GM23338 (cell line): ENCODE data around the gene LIN54. TPM values are rescaled to one million over a fixed set of nuclear protein-coding genes. Genes with fewer than 3 reads are reported as not detected.
"Not testable (repeated sequence)": the region's sequence is repeated elsewhere in the genome, so short reads cannot be mapped to it uniquely, and the experiment has no call there.

Experiments used
- ATAC-seq: fragments of 200-7000 bp; cut with Tn5 transposase; 3 replicates; pipeline ENCODE4 v1.9.1; 2020
- DNase-seq: peaks from one replicate; pipeline ENCODE4 v3.0.0-alpha.2; 2015; ENCODE audit warnings: low spot score
- H2AFZ ChIP-seq: fragments of 200-600 bp; sonication (generic); 2 replicates; pipeline ENCODE4 v1.8.0; 2016; ENCODE audit warnings: antibody characterized with exemption, mild to moderate bottlenecking, moderate library complexity
- H3F3A ChIP-seq: fragments of 200-600 bp; sonication (generic); replicated peaks from 2 replicates; pipeline ENCODE4 v1.8.0; 2017; ENCODE audit warnings: antibody characterized with exemption, mixed run types, low read depth
- H3K27ac ChIP-seq: fragments of 200-600 bp; sonication (generic); 2 replicates; pipeline ENCODE4 v1.6.1; 2016; ENCODE audit warnings: low read depth
- H3K27me3 ChIP-seq: fragments of 200-600 bp; sonication (generic); 2 replicates; pipeline ENCODE4 v1.8.0; 2016; ENCODE audit warnings: mild to moderate bottlenecking, mixed run types, moderate library complexity; ENCODE audit not compliant: insufficient read depth
- H3K36me3 ChIP-seq: fragments of 200-600 bp; sonication (generic); 2 replicates; pipeline ENCODE4 v1.8.0; 2016; ENCODE audit warnings: mild to moderate bottlenecking; ENCODE audit not compliant: insufficient read depth
- H3K4me1 ChIP-seq: fragments of 200-600 bp; sonication (generic); 2 replicates; pipeline ENCODE4 v1.8.0; 2016; ENCODE audit warnings: mild to moderate bottlenecking, moderate library complexity; ENCODE audit not compliant: insufficient read depth
- H3K4me2 ChIP-seq: fragments of 200-600 bp; sonication (generic); 2 replicates; pipeline ENCODE4 v1.7.1; 2017; ENCODE audit warnings: mixed run types
- H3K4me3 ChIP-seq: fragments of 200-600 bp; sonication (generic); 2 replicates; pipeline ENCODE4 v1.6.1; 2016; ENCODE audit warnings: mixed run types
- H3K79me2 ChIP-seq: fragments of 200-600 bp; sonication (generic); replicated peaks from 2 replicates; pipeline ENCODE4 v1.8.0; 2017; ENCODE audit warnings: mild to moderate bottlenecking; ENCODE audit not compliant: insufficient read depth
- H3K9me2 ChIP-seq: fragments of 200-600 bp; sonication (generic); 2 replicates; pipeline ENCODE4 v1.8.0; 2017; ENCODE audit not compliant: insufficient read depth
- H4K20me1 ChIP-seq: fragments of 200-600 bp; sonication (generic); replicated peaks from 2 replicates; pipeline ENCODE4 v1.8.0; 2017; ENCODE audit warnings: mild to moderate bottlenecking; ENCODE audit not compliant: insufficient read depth
- H3K27ac Mint-ChIP-seq: 2 replicates; pipeline ENCODE4 v1.8.0; 2020; ENCODE audit warnings: inconsistent platforms, mild to moderate bottlenecking, moderate library complexity, mixed read lengths
- H3K27me3 Mint-ChIP-seq: 3 replicates; pipeline ENCODE4 v1.8.0; 2022; ENCODE audit warnings: low read depth, mild to moderate bottlenecking, moderate library complexity, mixed read lengths, inconsistent platforms; ENCODE audit not compliant: insufficient read depth, poor library complexity
- H3K36me3 Mint-ChIP-seq: 3 replicates; pipeline ENCODE4 v1.8.0; 2021; ENCODE audit warnings: low read depth, mild to moderate bottlenecking, inconsistent platforms, moderate library complexity, mixed read lengths
- H3K4me1 Mint-ChIP-seq: 3 replicates; pipeline ENCODE4 v1.8.0; 2020; ENCODE audit warnings: mild to moderate bottlenecking, inconsistent platforms, mixed read lengths
- H3K4me3 Mint-ChIP-seq: 3 replicates; pipeline ENCODE4 v1.8.0; 2021; ENCODE audit warnings: moderate library complexity, mild to moderate bottlenecking, inconsistent platforms, mixed read lengths
- H3K9me3 Mint-ChIP-seq: 3 replicates; pipeline ENCODE4 v1.8.0; 2020; ENCODE audit warnings: moderate library complexity, mild to moderate bottlenecking, inconsistent platforms, mixed read lengths
- CREB1 ChIP-seq: fragments of 250-450 bp; sonication (Bioruptor Pico); IDR thresholded peaks from 2 replicates; pipeline ENCODE4 v1.5.0; 2020; ENCODE audit warnings: low read depth, mild to moderate bottlenecking, moderate library complexity
- EZH2 ChIP-seq: fragments of 200-600 bp; sonication (generic); IDR thresholded peaks from one replicate; pipeline ENCODE4 v1.8.0; 2017; ENCODE audit warnings: antibody characterized with exemption, mild to moderate bottlenecking, low read depth; ENCODE audit not compliant: unreplicated experiment
- STAT1 ChIP-seq: IDR thresholded peaks from one replicate; pipeline ENCODE4 v1.6.1; 2016; ENCODE audit warnings: antibody characterized with exemption; ENCODE audit not compliant: unreplicated experiment
- long read RNA-seq: library from polyadenylated mRNA; unstranded; transcript quantifications from one replicate; pipeline ENCODE4 v2.0.0, GENCODE V29; 2020; ENCODE audit not compliant: unreplicated experiment
- polyA plus RNA-seq: library from polyadenylated mRNA; unstranded; fragments of >200 nt; fragmentation: Nextera tagmentation; extraction: Ambion mirVana; gene quantifications from 2 replicates; pipeline ENCODE4 v1.2.1, GENCODE V29; 2016
- total RNA-seq: library from RNA; depleted of rRNA; stranded (reverse); fragments of >200 nt; shearing (Covaris generic); gene quantifications from 2 replicates; pipeline ENCODE4 v1.2.3, GENCODE V29; 2014; rRNA removed
- TF ChIP-seq, protein P1 (sequence below), 2 experiments: fragments of 200-600 bp in 1 of 2; sonication (generic) in 1 of 2; conservative IDR thresholded peaks; 2 replicates each; pipeline versions ENCODE4 v1.5.1 to v1.6.1; 2016 to 2017; ENCODE audit warnings: antibody characterized with exemption in 2 of 2, low read depth in 2 of 2, mild to moderate bottlenecking in 2 of 2, moderate library complexity in 1 of 2

Gene LIN54
- total RNA-seq (11.2 and 15.7 TPM in 2 replicates), polyA plus RNA-seq (3.7 and 4.0 TPM in 2 replicates)
- long read RNA-seq, partial matches to known transcripts: 1 of 2 reads
- long read RNA-seq, other reads (novel, unspliced or antisense): 0 of 2 reads

DNA sequence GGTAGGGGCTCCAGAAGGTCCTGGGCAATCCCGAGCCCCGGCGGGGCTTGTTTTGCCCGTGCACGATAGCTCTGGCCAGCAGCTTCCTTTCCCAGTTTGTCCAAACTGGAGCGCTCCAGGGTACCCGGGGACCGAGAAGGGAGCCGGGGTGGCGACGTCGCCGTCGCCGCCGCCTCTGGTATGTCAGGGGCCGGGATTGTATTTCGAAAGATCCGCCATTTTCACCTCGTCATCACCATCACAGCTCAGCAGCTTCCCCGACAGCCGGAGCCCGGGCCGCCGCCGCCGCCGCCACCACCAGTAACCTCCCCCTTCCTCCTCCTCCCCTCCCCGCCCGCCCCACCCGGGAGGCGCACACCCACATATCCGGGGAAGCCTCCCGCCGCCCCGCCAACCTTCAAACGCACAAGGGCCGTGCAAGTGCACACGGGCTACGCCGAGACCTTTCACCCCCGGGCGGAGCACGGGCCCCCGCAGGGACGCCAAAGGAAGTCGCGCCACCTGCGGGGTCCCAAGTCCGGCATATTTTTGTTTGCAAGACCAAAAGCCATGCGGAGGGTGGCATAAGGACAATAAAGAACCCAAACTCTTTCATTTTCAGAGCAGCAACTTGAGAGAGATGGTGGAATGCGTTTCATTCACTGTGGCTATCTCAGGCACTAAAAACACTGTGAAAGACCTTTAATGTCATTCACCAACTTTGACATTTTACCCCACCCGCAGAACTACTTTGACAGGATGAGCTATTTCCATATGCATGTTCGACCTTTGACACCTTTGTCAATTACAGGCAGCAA, at the start of gene LIN54:
Gene LIN54 (minus strand): TSS at position 302 of the 797 bp plus-strand sequence. CDS start 25,979 bp downstream, outside the sequence.
- peaks cover 12% of the 10 kb centered on the region; the same call in 1 of the 2 replicates for H3F3A ChIP-seq
- DNase-seq: peak; percentile 73
- no peaks in the 10 kb centered on the region; the same call in 2 of the 3 replicates for H3K36me3 Mint-ChIP-seq
- peak within 1 kb of the TSS; percentile 88 for H3K4me3 Mint-ChIP-seq
- TF ChIP-seq CREB1 (CRISPR knock-in tag) (peak; percentile 67), EZH2 (no peak)
- no peaks in the 10 kb centered on the region for H3K9me2 ChIP-seq
- peaks cover 18% of the 10 kb centered on the region for H3K4me1 ChIP-seq
- H3K27me3 ChIP-seq: peaks cover 15% of the 10 kb centered on the region
- H2AFZ ChIP-seq: peak within 1 kb of the TSS; percentile 92; the same call in 1 of the 2 replicates
- H3K4me1 Mint-ChIP-seq: peaks cover 30% of the 10 kb centered on the region
- peak within 1 kb of the TSS; percentile 85 for H3K4me3 ChIP-seq
- H3K27ac ChIP-seq: no peak within 1 kb of the TSS
- no peaks in the 10 kb centered on the region for H3K36me3 ChIP-seq
- H3K27ac Mint-ChIP-seq: no peak within 1 kb of the TSS
- H3K79me2 ChIP-seq: peaks cover 32% of the 10 kb centered on the region
- H3K4me2 ChIP-seq: peak within 1 kb of the TSS; percentile 94
- peak; percentile 29 for ATAC-seq
- peaks cover 24% of the 10 kb centered on the region for H3K27me3 Mint-ChIP-seq
- no peaks in the 10 kb centered on the region for H3K9me3 Mint-ChIP-seq
- peaks cover 4% of the 10 kb centered on the region for H4K20me1 ChIP-seq

DNA sequence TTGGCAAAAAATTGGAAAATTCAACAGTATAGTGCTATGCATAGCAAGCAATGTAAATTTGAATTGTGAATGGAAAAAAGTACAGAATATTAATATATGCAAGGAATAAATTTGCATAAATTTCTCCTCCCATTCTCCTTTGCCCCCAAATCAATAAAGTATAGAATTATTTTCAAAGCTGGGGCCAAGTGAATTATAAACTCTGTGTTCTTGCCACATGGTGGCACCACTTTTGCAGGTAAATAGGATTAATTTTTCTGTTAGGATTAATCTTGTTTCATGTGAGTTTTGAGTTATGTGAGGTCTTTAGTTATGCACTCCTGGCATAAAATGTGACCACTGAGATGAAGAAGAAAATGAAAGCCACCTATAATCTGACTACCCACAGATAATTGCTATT, 44.3 kb upstream of the LIN54 start:
- Mint-ChIP-seq H3K4me3 (no peak overlapping the region), H3K4me1 (no peaks in the 10 kb centered on the region), H3K9me3 (no peaks in the 10 kb centered on the region), H3K27ac (no peak overlapping the region), H3K36me3 (peaks cover 43% of the 10 kb centered on the region), H3K27me3 (peaks cover 2% of the 10 kb centered on the region)
- Histone ChIP-seq H4K20me1 (no peaks in the 10 kb centered on the region; the same call in 1 of the 2 replicates), H3K27ac (no peak overlapping the region), H3K4me2 (no peak overlapping the region), H3K36me3 (no peaks in the 10 kb centered on the region), H3K4me3 (no peak overlapping the region), H3K9me2 (no peaks in the 10 kb centered on the region), H3K27me3 (no peaks in the 10 kb centered on the region), H3K4me1 (peaks cover 4% of the 10 kb centered on the region; the same call in 1 of the 2 replicates), H2AFZ (no peak overlapping the region), H3F3A (no peaks in the 10 kb centered on the region), H3K79me2 (no peaks in the 10 kb centered on the region)
- DNase-seq (no peak), ATAC-seq (no peak)
- TF ChIP-seq STAT1: no peak
- TF ChIP-seq, protein P1, sequence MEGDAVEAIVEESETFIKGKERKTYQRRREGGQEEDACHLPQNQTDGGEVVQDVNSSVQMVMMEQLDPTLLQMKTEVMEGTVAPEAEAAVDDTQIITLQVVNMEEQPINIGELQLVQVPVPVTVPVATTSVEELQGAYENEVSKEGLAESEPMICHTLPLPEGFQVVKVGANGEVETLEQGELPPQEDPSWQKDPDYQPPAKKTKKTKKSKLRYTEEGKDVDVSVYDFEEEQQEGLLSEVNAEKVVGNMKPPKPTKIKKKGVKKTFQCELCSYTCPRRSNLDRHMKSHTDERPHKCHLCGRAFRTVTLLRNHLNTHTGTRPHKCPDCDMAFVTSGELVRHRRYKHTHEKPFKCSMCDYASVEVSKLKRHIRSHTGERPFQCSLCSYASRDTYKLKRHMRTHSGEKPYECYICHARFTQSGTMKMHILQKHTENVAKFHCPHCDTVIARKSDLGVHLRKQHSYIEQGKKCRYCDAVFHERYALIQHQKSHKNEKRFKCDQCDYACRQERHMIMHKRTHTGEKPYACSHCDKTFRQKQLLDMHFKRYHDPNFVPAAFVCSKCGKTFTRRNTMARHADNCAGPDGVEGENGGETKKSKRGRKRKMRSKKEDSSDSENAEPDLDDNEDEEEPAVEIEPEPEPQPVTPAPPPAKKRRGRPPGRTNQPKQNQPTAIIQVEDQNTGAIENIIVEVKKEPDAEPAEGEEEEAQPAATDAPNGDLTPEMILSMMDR (conservative IDR thresholded peaks at IDR 0.05; ENCODE audit: low read depth in 2 of 2): peak; percentile 34 to 49; a peak in 2 of 4 replicates

DNA sequence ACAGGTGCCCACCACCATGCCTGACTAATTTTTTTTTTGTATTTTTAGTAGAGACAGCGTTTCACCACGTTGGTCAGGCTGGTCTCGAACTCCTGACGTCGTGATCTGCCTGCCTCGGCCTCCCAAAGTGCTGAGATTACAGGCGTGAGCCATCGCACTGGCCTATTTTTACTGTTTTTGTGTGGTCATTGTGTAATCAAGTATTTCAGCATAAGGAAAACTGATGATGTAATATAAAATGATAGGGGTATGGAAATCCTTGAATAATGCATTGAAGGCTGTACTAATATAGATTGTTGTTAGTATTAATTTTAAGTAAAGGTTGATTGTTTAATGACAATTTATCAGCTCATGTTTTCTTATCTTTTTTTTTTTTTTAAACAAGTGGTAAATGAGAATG, 38.2 kb upstream of the LIN54 start:
- ATAC-seq, H4K20me1 ChIP-seq, H3K27ac Mint-ChIP-seq, H3K79me2 ChIP-seq, H3K9me2 ChIP-seq, H3K36me3 ChIP-seq, H3K27ac ChIP-seq, H3K4me1 Mint-ChIP-seq, H3K4me3 ChIP-seq, H3K27me3 Mint-ChIP-seq, H3K4me1 ChIP-seq, H2AFZ ChIP-seq, H3K4me2 ChIP-seq, DNase-seq, H3K9me3 Mint-ChIP-seq, H3K4me3 Mint-ChIP-seq, H3K27me3 ChIP-seq, H3F3A ChIP-seq: not testable (repeated sequence)
- H3K36me3 Mint-ChIP-seq: peaks cover 24% of the 10 kb centered on the region
